Amygdala (tissue), 56 donors: ENCODE data around the gene SURF1.
"Not testable (repeated sequence)": the region's sequence is repeated elsewhere in the genome, so short reads cannot be mapped to it uniquely, and the experiment has no call there.

ENCODE experiments used
- DNase-seq, 56 donors: peaks; one replicate each; lab custom pipeline; 2025; lab: John Stamatoyannopoulos, UW

SURF1 gene

DNA sequence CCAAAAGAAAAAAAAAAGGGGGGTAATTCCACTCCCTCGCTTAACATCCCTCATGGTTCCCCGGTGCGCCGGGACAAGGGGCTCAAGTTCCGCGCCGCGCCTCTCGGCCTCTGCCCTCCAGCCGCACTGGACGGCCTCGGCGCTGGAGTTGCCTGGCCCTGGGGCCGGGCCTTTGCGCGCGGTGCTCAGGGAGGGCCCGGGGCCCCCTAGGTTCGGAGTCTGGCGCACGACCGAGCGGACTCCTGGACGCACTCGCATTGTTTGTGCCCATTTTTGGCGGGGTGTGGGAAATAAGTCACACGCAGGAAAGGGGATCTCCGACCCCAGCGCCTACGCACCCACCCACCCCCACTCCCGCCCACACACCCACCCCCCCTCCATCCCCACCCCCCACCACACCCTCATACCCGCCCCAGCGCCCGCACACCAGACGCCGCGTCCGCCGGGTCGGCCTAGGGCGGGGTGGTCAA lies 8.7 kb downstream of the SURF1 start:
- peak in 3 of 56 donors; percentile 29 to 73 (median 46) for DNase-seq

DNA sequence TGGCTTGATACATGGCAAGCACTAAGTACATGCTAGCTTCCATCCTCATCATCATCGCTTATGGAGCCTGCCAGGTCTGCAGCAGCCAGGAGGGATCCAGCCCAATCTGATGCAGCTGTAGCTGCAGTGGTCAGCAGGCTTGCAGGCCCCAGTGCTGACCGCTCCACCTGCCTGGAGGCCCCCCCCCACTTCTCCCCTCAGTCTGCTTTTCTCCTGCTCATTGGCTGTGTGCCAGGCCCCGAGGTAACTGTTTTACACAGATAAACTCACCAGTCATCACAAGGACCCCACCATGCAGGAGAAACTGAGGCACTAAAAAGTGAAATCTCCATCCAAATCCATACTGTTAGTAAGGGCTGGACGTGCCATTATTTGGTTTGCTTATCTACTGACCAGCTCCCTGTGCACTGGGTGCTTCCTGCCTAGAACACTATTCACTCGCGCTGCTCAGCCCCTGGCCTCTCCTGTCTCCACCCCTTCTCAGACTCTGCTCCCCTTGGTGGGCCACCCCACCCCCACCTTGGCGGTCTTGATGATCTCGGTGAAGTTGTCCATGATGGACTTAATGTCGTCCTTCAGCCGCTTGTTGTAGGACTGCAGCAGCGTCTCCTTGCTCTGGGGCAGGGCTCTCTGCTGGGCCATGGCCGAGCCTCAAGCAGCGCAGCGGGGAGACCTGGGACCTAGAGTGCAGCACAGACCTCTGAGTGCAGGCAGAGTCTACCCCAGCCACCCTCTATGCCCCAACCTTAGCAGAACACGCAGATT lies 10.1 kb downstream of the SURF1 start:
- no peak for DNase-seq

GRCh38 chr9:133345596-133345995 lies 10.7 kb downstream of the SURF1 start:
- no peak for DNase-seq

DNA sequence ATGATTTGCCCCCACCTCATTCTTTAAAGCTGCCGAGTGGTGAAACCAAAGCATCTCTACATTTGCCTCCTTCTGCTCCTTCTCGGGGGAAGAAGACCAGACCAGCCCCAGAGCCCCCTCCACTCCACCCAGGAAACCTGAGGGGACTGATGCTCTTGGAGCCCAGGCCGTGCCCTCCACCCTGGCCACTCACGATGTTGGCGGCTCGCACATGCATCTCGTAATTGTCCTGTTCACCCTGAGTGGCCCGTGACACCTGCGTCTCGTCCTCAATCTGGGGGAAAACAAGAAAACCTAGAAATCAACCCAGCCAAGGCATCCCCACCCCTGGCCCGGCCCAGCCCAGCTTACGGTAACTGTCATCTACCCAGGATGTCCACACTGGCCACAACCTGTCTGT lies 11.3 kb downstream of the SURF1 start:
- DNase-seq = no peak

DNA sequence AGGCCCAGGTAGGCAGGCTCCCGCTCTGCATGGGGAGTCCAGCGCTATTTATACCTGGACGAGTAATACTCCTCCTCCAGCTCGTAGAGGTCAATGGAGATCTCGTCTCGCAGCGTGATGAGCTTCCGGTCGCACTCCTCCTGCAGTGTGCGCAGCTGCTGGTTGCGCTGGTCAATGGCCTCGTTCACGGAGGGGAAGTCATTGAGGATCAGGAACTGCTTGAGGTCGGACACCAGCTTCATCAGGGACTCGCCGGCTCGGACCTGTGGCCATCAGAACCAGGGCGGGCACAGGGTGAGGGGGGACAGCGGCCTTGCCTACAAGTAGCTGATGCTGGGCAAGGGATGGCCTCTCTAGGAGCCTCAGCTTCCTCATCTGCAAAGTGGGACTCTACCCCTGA lies 12.2 kb downstream of the SURF1 start:
- no peak for DNase-seq

GRCh38 chr9:133342570-133342969 lies 13.7 kb downstream of the SURF1 start:
- no peak for DNase-seq

- no peak for DNase-seq
Observed at GRCh38 chr9:133342069-133342406, 14.2 kb downstream of the SURF1 start.

DNA sequence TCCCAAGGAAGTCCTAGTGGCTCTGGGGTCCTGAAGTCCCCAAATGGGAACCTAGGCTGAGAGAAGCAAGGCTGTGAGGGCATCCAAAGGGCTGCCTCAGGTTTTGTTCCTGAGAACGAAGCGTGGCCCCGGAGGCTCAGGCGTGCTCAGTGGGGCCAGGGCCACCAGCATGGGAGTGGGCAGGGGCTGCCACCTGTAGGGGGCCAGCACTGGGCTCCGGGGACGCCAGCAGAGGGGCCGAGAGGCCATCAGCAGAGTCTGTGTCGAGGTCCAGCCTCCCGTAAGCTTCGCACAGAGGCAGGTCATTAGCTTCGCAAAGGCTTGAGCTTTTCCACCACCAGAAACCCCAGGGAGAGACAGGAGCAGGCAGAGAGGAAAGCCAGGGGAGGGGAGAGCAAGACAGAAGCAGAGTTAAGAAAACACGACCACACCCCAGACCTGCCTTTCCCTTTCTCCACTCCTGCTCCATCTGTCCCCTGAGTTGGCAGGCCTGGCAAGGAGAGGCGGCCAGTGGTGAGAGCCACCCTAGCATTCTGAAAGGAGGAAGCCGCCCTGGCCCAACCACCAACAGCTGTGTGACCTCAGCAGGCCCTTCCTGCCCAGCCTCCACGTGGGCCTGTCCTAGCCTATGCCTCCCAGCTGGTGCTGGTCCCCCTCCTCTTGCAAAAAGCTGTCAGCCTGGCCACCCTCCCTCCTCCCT lies 14.8 kb downstream of the SURF1 start:
- peak in 12 of 56 donors; percentile 7 to 43 (median 25) for DNase-seq

DNA sequence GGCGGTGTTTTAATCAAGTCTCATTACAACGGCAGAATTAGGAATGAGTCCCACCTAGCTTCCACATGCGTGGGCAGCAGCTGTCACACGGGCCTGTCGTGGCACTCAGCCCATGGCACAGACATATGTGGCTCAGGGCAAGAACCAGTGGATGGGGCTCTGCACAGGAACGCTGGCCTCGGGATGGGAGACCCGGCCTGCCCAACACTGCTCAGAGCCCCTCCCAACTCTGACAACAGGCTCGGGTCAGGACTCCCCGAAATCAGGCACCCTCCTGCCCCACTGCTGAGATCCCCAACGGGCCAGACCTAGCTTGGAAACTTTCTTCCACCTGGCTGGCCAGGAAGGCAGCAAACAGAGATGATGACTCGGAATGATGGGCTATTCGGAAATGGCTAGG lies 15.4 kb downstream of the SURF1 start:
- no peak for DNase-seq

GRCh38 chr9:133340256-133340655 lies 16.0 kb downstream of the SURF1 start:
- no peak for DNase-seq

GRCh38 chr9:133339641-133340040 lies 16.6 kb downstream of the SURF1 start:
- DNase-seq = no peak

DNA sequence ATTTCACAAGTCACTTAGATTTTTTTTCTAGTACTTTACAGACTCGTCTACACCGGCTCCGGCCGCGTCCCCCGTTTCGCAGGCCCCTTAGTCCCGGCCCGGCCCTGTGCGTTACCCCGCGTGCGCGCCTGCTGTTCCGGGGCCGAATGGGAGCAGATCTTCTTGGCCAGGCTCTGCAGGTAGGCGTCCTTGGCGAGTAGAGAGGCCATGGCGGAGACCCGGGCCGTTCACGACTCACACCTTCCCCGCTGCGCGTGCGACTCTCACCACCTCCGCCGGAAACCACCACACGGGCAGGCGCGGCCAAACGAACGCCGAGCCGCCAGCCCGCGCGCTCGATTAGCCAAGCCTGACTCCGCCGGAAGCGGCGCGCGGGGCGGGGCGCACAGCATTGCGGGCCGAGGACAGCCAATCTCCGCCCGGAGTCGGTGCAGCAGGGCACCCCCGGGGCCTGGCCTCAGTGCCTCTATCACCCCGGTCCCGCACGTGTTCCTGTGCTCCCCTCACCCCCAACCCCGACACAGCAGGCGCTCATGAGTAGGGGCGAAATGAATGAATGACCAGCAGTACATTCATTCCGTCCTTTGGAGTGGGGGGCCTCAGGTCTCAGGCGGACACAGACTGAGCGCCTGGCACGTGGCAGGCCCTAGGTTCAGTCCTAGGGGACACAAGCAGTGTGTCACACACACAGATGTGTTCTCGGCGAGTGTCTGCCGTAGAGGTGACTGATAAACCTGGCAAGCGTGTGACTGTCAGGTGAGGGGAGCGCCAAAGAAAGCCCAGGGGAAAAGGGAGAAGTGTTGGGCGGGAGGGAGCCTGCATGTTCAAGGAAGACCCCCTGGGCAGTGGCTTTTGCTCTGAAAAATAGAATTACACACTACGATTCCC lies 20.1 kb downstream of the SURF1 start, which contains the start of gene SURF6:
SURF6 (minus strand) TSS at position 265 of the 888 bp plus-strand sequence; CDS start at position 209, 56 bp downstream.
- DNase-seq = peak in 55 of 56 donors; percentile 52 to 91 (median 81)

DNA sequence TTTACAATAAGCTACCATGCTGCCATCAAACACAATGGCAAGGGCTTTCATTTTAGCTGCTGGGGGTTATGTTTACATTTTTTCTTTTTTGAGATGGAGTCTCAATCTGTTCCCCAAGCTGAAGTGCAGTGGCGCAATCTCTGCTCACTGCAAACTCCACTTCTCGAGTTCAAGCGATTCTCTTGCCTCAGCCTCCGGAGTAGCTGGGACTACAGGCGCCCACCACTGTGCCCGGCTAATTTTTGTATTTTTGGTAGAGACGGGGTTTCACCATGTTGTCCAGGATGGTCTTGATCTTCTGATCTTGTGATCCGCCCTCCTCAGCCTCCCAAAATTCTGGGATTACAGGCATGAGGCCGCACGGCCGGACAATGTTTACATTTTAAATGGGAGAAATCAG lies 21.4 kb downstream of the SURF1 start:
- DNase-seq = not testable (repeated sequence)

- DNase-seq = no peak
Observed at GRCh38 chr9:133334161-133334560, 22.1 kb downstream of the SURF1 start.

DNA sequence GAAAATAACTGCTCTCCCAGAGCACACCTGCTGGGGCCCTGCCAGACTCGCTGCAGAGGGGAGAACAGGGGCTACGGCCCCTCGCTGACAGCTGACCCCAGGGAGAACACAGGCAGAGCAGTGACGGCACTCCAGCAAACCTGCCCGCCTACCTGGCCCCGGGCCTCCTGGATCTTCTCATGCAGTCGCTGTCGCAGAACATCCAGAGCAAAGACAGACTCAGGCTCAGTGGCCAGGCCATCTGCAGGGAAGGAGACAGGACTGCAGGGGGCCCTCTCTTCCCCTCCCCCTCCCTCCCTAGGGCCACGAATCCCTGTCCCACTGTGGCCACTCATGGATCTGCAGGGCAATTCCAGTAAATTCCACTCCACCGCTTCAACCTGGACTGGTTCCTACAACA lies 22.7 kb downstream of the SURF1 start:
- no peak for DNase-seq

GRCh38 chr9:133333011-133333410 lies 23.3 kb downstream of the SURF1 start:
- DNase-seq = no peak

DNA sequence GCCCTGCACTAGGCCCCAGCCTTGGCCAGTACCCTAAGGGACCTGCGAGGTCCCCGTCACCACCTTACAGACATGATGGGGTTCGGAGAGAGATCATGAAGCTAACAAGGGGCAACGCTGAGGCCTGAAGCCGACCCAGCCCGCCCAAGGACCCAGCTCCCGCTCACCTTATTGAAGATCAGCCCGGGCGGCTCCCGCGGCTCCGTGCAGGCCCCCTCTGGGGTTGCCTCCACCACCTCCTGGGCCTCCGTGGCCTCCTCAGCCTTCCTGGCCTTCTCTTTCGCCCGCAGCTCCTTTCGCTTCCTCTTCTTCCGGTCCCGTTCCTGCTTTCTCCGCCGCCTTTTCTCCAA lies 23.9 kb downstream of the SURF1 start:
- no peak for DNase-seq

GRCh38 chr9:133331641-133332380 lies 24.5 kb downstream of the SURF1 start:
- DNase-seq = no peak

GRCh38 chr9:133331221-133331620 lies 25.1 kb downstream of the SURF1 start:
- no peak for DNase-seq
